Adipose tissue (tissue), 3 donors: Measurements from ENCODE around the gene STK32B. TPM values are rescaled to one million over a fixed set of nuclear protein-coding genes. Genes with fewer than 3 reads are reported as not detected.
"Not testable (repeated sequence)": the region's sequence is repeated elsewhere in the genome, so short reads cannot be mapped to it uniquely, and the experiment has no call there.

Experiments
- H3K27ac ChIP-seq: one replicate; pipeline ENCODE4 v1.5.1; 2013; ENCODE audit warnings: low read depth, low read length
- WGBS, 3 donors: extraction: QIAGEN DNeasy Blood & Tissue Kit; methylation state at CpG; one replicate each; pipeline ENCODE4 v1.1.7; 2013; 5-methylcytosine and 5-hydroxymethylcytosine counted together
- polyA plus RNA-seq, 3 donors: library from polyadenylated mRNA; stranded (reverse); fragments of 200-250 nt; gene quantifications; one replicate each; pipeline ENCODE4 v1.2.3, GENCODE V29; 2013
- donor health status: healthy with polysubstance abuse.
- donor health status: Bipolar disorder and iron deficiency.
- donor health status: healthy.

STK32B gene
- polyA plus RNA-seq, 3 donors = 0.41 to 6.0 (median 1.3) TPM

- 63 to 86% (median 79%) methylated on average over 14 of the region's 14 CpGs for WGBS, 3 donors
Observed at GRCh38 chr4:5212255-5213013, 161.2 kb downstream of the STK32B start.

GRCh38 chr4:5213087-5213595 is 161.9 kb downstream of the STK32B start:
- H3K27ac ChIP-seq = no peak overlapping the region
- WGBS, 3 donors = 63 to 92% (median 86%) methylated on average over 4 of the region's 4 CpGs

More at GRCh38 chr4:5212255-5213013, 161.2 kb downstream of the STK32B start:
- H3K27ac ChIP-seq = no peak overlapping the region

DNA sequence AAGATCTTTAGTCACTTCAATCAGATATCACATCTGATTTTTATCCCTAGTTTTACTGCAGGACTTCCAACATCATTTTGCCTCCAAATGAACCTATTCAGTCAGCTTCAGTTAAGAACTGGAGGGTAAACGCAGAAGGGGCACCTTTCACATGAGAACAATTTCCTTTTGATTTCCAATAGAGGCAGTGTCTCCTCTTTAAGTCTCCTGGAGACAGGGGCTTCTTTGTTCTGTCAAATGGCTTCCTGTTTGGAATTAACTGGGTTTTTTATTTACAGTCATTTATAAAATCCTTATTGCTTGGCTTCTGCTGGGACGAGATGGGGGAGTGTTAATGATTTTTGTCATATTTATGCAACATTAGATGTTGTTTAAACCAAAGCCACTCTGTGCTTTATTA is 164.0 kb downstream of the STK32B start:
- no peak overlapping the region for H3K27ac ChIP-seq
- WGBS, 3 donors = 19 to 80% (median 68%) methylated on average over 2 of the region's 2 CpGs

DNA sequence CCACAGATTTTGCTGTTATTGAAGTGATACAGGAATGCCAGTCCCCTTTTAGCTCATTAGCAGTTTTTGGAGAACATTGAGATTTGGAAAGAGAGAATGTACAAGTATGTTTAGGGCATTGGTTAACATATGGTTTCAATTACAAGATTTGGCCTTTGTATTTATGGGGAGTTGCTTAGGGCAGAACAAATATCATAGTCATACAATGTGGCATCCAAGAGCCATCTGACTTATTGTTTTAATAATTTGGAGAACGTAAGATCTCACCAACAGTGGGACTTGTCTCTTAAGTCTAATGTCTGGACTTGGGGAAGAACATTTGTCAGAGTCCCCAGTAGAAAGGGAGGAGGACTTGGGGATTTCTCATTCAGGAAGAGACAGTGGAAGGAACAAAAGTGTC is 166.1 kb downstream of the STK32B start:
- H3K27ac ChIP-seq = no peak overlapping the region
- WGBS, 3 donors = 52 to 73% (median 60%) methylated on average over 1 of the region's 1 CpG

DNA sequence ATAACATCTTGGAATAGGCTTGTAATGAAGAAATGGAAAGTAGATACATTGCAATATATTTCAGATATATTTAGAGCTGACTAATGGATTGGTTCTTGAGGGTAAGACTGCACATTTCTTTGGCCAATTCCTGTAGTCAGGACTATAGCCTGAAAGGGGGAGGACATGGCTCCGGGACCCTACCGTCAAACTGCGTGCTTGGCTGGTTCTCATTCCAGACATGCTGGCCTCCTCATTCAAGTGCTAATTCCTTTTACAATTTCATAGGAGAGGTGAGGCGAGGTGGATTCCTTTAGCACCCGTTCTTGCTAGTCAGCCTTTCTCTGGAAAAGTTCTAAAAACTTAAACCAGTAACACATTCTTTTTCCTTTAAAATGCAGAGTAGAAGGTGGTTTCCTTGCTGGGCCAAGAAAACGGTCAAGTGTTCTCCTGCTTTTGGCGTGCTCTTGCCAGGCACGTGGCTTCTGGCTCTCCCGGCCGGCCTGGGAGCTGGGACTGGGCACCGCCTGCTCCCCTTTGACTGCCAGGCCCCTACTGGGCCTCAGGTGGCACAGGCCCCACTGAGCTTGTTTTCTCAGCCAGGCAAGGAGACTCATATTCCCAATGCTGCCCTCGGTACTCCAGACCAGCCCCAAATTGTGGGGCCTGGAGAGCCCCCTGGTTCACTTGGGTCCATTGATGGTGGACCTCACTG is 167.2 kb downstream of the STK32B start:
- WGBS, 3 donors = 78 to 87% (median 86%) methylated on average over 12 of the region's 12 CpGs

GRCh38 chr4:5220028-5220427 is 168.7 kb downstream of the STK32B start:
- WGBS, 3 donors = 35 to 63% (median 53%) methylated on average over 4 of the region's 4 CpGs
- H3K27ac ChIP-seq = no peak overlapping the region

More for the DNA sequence above, 167.2 kb downstream of the STK32B start:
- no peak overlapping the region for H3K27ac ChIP-seq

- no peak overlapping the region for H3K27ac ChIP-seq
Observed at GRCh38 chr4:5222047-5222446, 170.8 kb downstream of the STK32B start.

GRCh38 chr4:5222951-5223350 is 171.7 kb downstream of the STK32B start:
- no peak overlapping the region for H3K27ac ChIP-seq
- 83 to 100% (median 94%) methylated on average over 1 of the region's 1 CpG for WGBS, 3 donors

- 29 to 51% (median 47%) methylated on average over 1 of the region's 1 CpG for WGBS, 3 donors
- no peak overlapping the region for H3K27ac ChIP-seq
Observed at GRCh38 chr4:5224340-5224739, 173.1 kb downstream of the STK32B start.

DNA sequence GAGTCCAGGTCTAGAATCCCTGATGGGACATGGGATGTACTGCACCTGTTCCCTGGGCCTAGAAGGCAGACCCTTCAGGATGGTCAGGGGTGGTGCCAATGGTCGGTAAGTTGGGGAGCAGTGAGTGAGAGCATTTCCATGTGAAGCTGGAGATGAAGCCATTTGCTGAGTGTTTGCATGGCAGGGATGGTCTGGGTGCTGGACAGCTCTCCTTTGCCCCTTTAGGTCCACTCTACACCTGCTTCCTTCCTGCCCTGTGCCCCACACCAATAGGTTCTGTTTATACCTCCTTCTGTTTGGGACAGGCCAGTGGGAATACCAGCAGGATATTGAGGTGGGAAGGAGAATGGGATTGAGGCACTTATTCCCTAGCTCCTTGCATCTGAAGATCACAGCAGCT is 181.3 kb downstream of the STK32B start:
- no peak overlapping the region for H3K27ac ChIP-seq
- WGBS, 3 donors = 60 to 89% (median 76%) methylated on average over 1 of the region's 1 CpG

DNA sequence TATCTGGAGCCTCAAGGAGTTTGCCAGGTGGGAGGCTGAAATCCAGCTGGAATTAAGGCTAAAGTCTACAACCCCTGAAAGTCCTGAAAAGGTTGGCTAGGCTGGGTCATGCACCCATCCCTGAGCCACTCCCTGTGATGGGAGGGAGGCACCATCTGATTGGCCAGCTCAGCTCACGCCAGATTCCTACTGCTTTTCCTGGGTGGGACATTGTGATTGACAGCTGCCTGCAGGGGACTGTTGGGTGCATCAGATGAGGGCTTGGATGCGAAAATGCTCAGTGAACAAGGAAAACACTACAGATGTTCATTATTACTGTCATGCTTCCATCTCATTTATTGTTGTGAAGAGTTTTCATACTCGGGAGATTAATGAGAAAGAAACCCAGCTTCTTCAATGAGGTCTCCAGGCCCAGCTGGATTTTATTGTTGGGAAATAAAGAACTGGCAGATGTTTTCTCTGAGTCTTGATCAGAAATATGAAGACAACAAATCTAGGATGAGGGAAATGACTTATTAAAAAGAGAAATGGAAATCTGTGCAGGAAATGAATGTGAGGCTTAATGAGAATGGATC is 185.9 kb downstream of the STK32B start:
- WGBS, 3 donors = 67 to 89% (median 86%) methylated on average over 3 of the region's 3 CpGs

GRCh38 chr4:5238173-5238572 is 186.9 kb downstream of the STK32B start:
- WGBS, 3 donors = 49 to 67% (median 51%) methylated on average over 4 of the region's 4 CpGs
- no peak overlapping the region for H3K27ac ChIP-seq

More for the DNA sequence above, 185.9 kb downstream of the STK32B start:
- no peak overlapping the region for H3K27ac ChIP-seq

GRCh38 chr4:5247061-5247460 is 195.8 kb downstream of the STK32B start:
- H3K27ac ChIP-seq = not testable (repeated sequence)
- 78 to 94% (median 91%) methylated on average over 7 of the region's 7 CpGs for WGBS, 3 donors

DNA sequence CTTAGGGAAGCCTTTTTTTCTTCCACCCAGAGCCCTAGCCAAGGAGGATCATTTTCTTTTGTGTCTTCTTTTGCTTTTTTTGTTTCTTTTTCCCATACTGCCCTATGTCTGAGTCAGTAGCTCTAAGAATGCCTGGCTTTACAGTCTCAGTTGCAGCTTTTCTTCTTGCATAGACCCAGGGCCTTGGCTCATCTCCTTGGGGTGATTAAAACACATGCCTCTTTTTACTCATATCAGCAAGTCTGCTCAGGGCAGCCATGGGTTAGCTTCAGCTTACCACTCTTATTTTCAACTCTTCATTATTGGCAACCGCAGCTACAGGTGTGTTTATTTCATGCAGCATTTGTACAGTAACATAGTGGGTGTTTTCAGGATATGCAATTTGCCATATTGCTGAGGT is 196.5 kb downstream of the STK32B start:
- H3K27ac ChIP-seq = no peak overlapping the region
- 84 to 98% (median 95%) methylated on average over 1 of the region's 1 CpG for WGBS, 3 donors

GRCh38 chr4:5249727-5250126 is 198.4 kb downstream of the STK32B start:
- WGBS, 3 donors = 52 to 91% (median 73%) methylated on average over 2 of the region's 2 CpGs

DNA sequence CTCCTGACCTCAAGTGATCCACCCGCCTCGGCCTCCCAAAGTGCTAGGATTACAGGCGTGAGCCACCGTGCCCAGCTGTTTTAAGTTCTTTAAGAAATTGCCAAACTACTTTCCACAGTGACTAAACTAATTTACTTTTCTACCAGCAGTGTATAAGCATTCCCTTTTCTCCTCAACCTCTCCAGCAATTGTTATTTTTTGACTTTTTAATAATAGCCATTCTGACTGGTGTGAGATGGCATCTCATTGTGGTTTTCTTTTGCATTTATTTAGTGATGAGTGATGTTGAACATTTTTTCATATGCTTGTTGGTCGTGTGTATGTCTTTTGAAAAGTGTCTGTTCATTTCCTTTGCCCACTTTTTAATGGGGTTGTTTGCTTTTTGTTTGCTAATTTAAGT is 199.3 kb downstream of the STK32B start:
- 73 to 88% (median 87%) methylated on average over 5 of the region's 5 CpGs for WGBS, 3 donors
- H3K27ac ChIP-seq = not testable (repeated sequence)

More at GRCh38 chr4:5249727-5250126, 198.4 kb downstream of the STK32B start:
- H3K27ac ChIP-seq = no peak overlapping the region

DNA sequence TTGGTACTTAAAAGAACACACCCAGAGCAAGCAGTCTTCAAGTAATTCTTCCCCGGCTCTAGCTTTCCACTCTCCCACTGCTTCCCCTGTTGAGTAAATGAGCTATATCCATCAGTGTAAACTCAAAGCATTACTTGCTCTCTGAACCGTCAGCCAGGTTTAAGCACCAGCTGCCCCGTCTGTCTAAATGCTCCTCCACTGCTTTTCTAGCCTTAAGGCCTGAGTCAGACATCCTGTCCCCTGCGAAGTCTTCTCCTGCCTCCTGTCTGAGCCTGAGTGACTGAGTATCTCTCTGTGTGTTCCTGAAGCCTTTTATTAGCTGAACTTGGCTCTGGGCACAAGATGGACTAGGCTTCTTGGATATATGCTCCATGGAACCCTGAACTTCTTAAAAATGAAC is 205.1 kb downstream of the STK32B start:
- no peak overlapping the region for H3K27ac ChIP-seq
- WGBS, 3 donors = 71 to 84% (median 79%) methylated on average over 4 of the region's 4 CpGs

- H3K27ac ChIP-seq = no peak overlapping the region
- WGBS, 3 donors = 73 to 90% (median 89%) methylated on average over 2 of the region's 2 CpGs
Observed at GRCh38 chr4:5257086-5257485, 205.8 kb downstream of the STK32B start.

DNA sequence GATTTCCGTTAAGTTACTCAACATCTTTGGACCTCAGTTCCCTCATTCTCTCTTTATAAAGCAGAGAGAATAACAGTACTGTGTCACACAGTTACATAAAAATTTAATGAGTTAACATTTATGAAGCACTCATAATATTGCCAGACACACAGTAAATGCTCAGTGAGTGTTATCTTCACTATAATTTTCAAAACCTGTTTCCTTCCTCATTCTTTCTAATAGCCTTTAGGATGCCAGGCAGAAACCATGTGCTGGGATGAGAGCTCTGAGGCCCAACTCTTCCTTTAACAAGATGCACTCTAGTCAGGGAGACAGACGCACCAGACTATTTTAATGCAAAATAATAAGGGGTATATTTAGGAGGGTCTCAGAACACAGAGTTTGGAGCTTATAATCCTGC is 208.2 kb downstream of the STK32B start:
- H3K27ac ChIP-seq = no peak overlapping the region
- WGBS, 3 donors = 54 to 66% (median 61%) methylated on average over 2 of the region's 2 CpGs
